ENCODE measurements around the gene BTG1.
"Not testable (repeated sequence)": the region's sequence is repeated elsewhere in the genome, so short reads cannot be mapped to it uniquely, and the experiment has no call there.

Gene BTG1

DNA sequence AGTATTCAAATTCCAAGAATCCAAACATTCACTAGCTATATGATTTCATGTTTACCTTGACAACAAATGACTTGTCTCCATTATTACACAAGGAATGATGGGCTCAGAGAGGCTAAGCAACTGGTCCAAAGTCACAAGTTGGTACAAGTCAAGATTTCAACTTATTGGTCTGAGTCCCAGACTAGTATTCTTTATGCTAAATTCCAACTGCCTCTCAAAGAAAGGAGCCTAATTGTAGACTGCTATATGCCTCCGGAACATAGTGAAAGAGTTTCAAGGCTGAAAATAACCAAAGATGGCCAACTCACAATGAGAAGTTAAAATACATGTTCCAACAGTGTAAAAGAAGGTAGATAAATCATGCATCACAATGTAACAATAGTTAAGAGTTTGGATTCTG, 7.5 kb downstream of the BTG1 start:
- Histone ChIP-seq H3K27ac (ENCODE audit: low read length) (no peak overlapping the region), H4K20me1 (ENCODE audit: insufficient read depth, low read length) (peaks cover 68% of the 10 kb centered on the region)

DNA sequence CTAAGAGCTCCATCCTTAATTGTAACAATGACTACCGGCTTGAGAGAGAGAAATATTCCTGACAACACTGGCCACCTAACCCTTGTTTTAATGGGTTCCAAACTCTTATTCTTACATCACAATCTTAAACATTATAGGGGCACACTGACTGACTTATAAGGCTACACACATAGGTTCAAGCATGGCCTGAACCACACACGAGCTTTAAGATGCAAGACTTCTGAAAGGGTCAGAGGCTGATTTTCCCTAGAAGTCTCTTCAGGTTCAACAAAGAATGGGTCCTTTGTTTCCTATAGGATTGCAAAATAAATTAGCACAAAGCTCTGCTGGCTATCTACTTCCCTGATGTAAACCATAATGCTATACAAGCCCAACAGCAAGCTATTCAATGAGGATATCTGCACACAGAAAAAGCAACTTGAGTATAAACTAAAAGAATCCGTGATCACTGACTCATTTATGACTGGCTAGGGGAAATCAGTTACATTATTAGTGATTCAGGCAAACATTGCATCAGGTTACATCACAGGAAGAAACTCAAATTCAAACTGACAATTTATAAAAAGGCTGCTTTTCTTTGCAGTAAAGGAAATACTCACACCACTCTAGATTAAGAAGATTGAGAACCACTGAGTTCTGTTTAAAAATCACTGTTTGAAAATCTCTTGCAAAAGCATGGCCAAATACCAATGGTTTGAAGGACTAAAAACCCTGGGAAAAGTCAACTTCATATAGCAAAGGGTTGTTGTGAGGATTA, 8.5 kb downstream of the BTG1 start:
- H3K4me3 ChIP-seq (ENCODE audit: low read length), result no peak overlapping the region
- H3K4me2 ChIP-seq (ENCODE audit: low read depth, low read length), result peak overlapping the region; percentile 76
- H3K27ac ChIP-seq (ENCODE audit: low read length), result no peak overlapping the region
- peaks cover 25% of the 10 kb centered on the region for H3F3A ChIP-seq (ENCODE audit: insufficient read depth, low read length)
- no peaks in the 10 kb centered on the region; the same call in 1 of the 2 replicates for H3K36me3 ChIP-seq (replicated peaks; ENCODE audit: insufficient read depth, low read length)
- no peak overlapping the region for H2AFZ ChIP-seq (ENCODE audit: low read length)
- H3K27me3 ChIP-seq (replicated peaks; ENCODE audit: insufficient read depth, low read length), result no peaks in the 10 kb centered on the region
- TF ChIP-seq EZH2 (optimal IDR thresholded peaks at IDR 0.05; ENCODE audit: low read depth, low read length) (no peak), EZH2phosphoT487 (IDR thresholded peaks at IDR 0.05; ENCODE audit: low read length) (no peak)
- TF ChIP-seq, protein P1, sequence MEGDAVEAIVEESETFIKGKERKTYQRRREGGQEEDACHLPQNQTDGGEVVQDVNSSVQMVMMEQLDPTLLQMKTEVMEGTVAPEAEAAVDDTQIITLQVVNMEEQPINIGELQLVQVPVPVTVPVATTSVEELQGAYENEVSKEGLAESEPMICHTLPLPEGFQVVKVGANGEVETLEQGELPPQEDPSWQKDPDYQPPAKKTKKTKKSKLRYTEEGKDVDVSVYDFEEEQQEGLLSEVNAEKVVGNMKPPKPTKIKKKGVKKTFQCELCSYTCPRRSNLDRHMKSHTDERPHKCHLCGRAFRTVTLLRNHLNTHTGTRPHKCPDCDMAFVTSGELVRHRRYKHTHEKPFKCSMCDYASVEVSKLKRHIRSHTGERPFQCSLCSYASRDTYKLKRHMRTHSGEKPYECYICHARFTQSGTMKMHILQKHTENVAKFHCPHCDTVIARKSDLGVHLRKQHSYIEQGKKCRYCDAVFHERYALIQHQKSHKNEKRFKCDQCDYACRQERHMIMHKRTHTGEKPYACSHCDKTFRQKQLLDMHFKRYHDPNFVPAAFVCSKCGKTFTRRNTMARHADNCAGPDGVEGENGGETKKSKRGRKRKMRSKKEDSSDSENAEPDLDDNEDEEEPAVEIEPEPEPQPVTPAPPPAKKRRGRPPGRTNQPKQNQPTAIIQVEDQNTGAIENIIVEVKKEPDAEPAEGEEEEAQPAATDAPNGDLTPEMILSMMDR (IDR thresholded peaks at IDR 0.05; ENCODE audit: low read length), result no peak
- peaks cover 56% of the 10 kb centered on the region for H3K4me1 ChIP-seq (ENCODE audit: low read length)
- DNase-seq, result peak; percentile 6
- H3K9me2 ChIP-seq (replicated peaks; ENCODE audit: insufficient read depth, low read length), result no peaks in the 10 kb centered on the region
- peaks cover 100% of the 10 kb centered on the region for H3K79me2 ChIP-seq (ENCODE audit: low read length)
- H3K9ac ChIP-seq (ENCODE audit: low read length), result no peak overlapping the region
- H3K9me3 ChIP-seq (replicated peaks; ENCODE audit: insufficient read depth, low read length), result no peaks in the 10 kb centered on the region
- H4K20me1 ChIP-seq (ENCODE audit: insufficient read depth, low read length), result peaks cover 64% of the 10 kb centered on the region

More for the DNA sequence above, 7.5 kb downstream of the BTG1 start:
- H3K9ac ChIP-seq (ENCODE audit: low read length), result no peak overlapping the region
- H3K79me2 ChIP-seq (ENCODE audit: low read length), result peaks cover 100% of the 10 kb centered on the region
- no peak overlapping the region for H2AFZ ChIP-seq (ENCODE audit: low read length)
- no peak for TF ChIP-seq EZH2 (optimal IDR thresholded peaks at IDR 0.05; ENCODE audit: low read depth, low read length)
- TF ChIP-seq, protein P1 (IDR thresholded peaks at IDR 0.05; ENCODE audit: low read length), result no peak
- no peak for TF ChIP-seq EZH2phosphoT487 (IDR thresholded peaks at IDR 0.05; ENCODE audit: low read length)
- no peaks in the 10 kb centered on the region for H3K27me3 ChIP-seq (replicated peaks; ENCODE audit: insufficient read depth, low read length)
- H3K4me3 ChIP-seq (ENCODE audit: low read length), result peak overlapping the region; percentile 95
- peaks cover 6% of the 10 kb centered on the region; the same call in 1 of the 2 replicates for H3K36me3 ChIP-seq (replicated peaks; ENCODE audit: insufficient read depth, low read length)
- DNase-seq, result peak; percentile 5
- H3K4me1 ChIP-seq (ENCODE audit: low read length), result peaks cover 46% of the 10 kb centered on the region
- H3F3A ChIP-seq (ENCODE audit: insufficient read depth, low read length), result peaks cover 30% of the 10 kb centered on the region
- no peaks in the 10 kb centered on the region for H3K9me3 ChIP-seq (replicated peaks; ENCODE audit: insufficient read depth, low read length)
- H3K4me2 ChIP-seq (ENCODE audit: low read depth, low read length), result peak overlapping the region; percentile 76
- H3K9me2 ChIP-seq (replicated peaks; ENCODE audit: insufficient read depth, low read length), result no peaks in the 10 kb centered on the region

DNA sequence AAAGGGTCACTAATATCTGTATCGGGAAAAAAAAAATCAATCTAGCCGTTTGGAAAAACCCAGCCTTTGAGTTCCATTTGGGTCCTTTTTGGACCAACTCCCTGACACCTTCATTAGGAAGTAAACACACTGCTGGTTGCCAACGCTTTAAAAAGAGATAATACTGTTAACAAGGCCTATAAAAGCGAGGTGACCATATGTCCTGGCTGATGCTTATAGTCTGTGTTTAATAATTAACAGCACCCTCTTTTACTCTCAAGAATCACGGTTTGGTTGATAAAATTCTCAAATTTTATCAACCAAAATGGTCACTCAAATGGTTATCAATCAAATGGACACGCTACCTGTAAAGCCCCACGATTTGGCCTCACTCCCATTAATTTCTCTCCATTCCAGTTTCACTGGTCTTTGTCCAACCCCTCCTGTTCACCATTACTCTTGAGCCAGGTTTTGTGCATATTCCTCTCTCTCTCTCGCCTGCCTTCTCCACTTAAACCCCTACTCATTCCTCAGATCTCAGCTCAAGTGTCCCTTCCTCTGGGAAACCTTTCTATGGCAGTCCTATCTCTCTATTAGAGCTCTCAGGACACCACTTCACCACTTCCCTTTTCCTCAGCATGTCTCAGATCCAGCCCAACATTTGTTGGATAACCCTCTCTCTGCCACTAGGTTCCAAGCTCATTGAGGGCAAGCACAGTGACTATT, 9.5 kb downstream of the BTG1 start:
- Histone ChIP-seq H4K20me1 (ENCODE audit: insufficient read depth, low read length) (peaks cover 54% of the 10 kb centered on the region), H3K4me3 (ENCODE audit: low read length) (no peak overlapping the region), H3K9me2 (replicated peaks; ENCODE audit: insufficient read depth, low read length) (no peaks in the 10 kb centered on the region), H3F3A (ENCODE audit: insufficient read depth, low read length) (peaks cover 16% of the 10 kb centered on the region), H3K9me3 (replicated peaks; ENCODE audit: insufficient read depth, low read length) (no peaks in the 10 kb centered on the region), H3K9ac (ENCODE audit: low read length) (no peak overlapping the region), H3K4me1 (ENCODE audit: low read length) (peaks cover 59% of the 10 kb centered on the region), H3K27me3 (replicated peaks; ENCODE audit: insufficient read depth, low read length) (no peaks in the 10 kb centered on the region), H2AFZ (ENCODE audit: low read length) (no peak overlapping the region), H3K27ac (ENCODE audit: low read length) (no peak overlapping the region), H3K36me3 (replicated peaks; ENCODE audit: insufficient read depth, low read length) (no peaks in the 10 kb centered on the region; the same call in 1 of the 2 replicates), H3K4me2 (ENCODE audit: low read depth, low read length) (no peak overlapping the region), H3K79me2 (ENCODE audit: low read length) (peaks cover 100% of the 10 kb centered on the region)
- DNase-seq, result peak; percentile 4
- TF ChIP-seq EZH2 (optimal IDR thresholded peaks at IDR 0.05; ENCODE audit: low read depth, low read length) (no peak), EZH2phosphoT487 (IDR thresholded peaks at IDR 0.05; ENCODE audit: low read length) (no peak)
- TF ChIP-seq, protein P1 (IDR thresholded peaks at IDR 0.05; ENCODE audit: low read length), result no peak

DNA sequence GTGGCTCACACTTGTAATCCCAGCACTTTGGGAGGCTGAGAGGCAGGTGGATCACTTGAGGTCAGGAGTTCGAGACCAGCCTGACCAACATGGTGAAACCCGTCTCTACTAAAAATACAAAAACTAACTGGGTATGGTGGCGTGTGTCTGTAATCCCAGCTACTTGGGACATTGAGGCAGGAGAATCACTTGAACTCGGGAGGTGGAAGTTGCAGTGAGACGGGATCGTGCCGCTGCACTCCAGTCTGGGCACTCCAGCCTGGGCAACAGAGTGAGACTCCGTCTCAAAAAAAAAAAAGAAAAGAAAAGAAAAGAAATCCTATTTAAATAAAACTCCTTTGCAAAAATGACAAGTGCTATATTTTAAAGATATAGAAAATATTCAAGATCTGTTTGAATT, 10.1 kb downstream of the BTG1 start:
- not testable (repeated sequence) for H3K9me3 ChIP-seq (replicated peaks; ENCODE audit: insufficient read depth, low read length); H2AFZ ChIP-seq (ENCODE audit: low read length); H3K4me3 ChIP-seq (ENCODE audit: low read length); H3K9ac ChIP-seq (ENCODE audit: low read length); H3K4me2 ChIP-seq (ENCODE audit: low read depth, low read length); H3K36me3 ChIP-seq (replicated peaks; ENCODE audit: insufficient read depth, low read length); H3K9me2 ChIP-seq (replicated peaks; ENCODE audit: insufficient read depth, low read length); H3K27me3 ChIP-seq (replicated peaks; ENCODE audit: insufficient read depth, low read length); H3K27ac ChIP-seq (ENCODE audit: low read length)
- H3K79me2 ChIP-seq (ENCODE audit: low read length), result peaks cover 100% of the 10 kb centered on the region
- peaks cover 48% of the 10 kb centered on the region for H4K20me1 ChIP-seq (ENCODE audit: insufficient read depth, low read length)
- peaks cover 59% of the 10 kb centered on the region for H3K4me1 ChIP-seq (ENCODE audit: low read length)
- H3F3A ChIP-seq (ENCODE audit: insufficient read depth, low read length), result peaks cover 14% of the 10 kb centered on the region
- peak; percentile 1 for DNase-seq
